ENCODE results near the gene IDH2. TPM values are rescaled to one million over a fixed set of nuclear protein-coding genes. Genes with fewer than 3 reads are reported as not detected.

Gene IDH2
- total RNA-seq, 1 experiment from 2014 or later = 53.3 TPM

DNA sequence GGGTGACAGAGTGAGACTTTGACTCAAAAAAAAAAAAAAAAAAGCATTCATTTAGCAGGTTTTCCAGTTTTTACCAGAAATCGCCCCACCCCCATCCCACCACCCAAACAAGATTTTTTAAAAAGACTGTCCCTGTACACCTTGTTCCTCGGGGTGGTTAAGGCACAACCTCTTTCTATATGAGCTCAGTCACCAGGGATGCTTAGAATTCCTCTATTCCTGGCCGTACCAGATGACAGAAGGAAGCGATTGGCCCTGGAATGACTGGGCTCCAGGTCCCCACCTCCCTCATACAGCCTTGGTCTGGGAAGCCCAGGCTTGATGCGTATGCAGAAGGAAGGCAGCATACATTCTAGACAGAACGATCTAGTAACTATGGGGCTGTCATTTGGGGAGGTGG, 25.6 kb downstream of the IDH2 start:
- CTCF ChIA-PET = interaction anchor here (0.7 to 3.2 kb wide), 8 partner anchors 10 to 1862 kb away, joined by 3 to 25 read pairs (median 4); partner anchors contain the start of gene ARPIN
- TF ChIP-seq FOXP1 (CRISPR knock-in tag; IDR thresholded peaks at IDR 0.05; ENCODE audit: borderline replicate concordance) = no peak
- TF ChIP-seq ZNF396 (CRISPR knock-in tag; IDR thresholded peaks at IDR 0.05; ENCODE audit: borderline replicate concordance) = no peak
- TF ChIP-seq, protein P1, sequence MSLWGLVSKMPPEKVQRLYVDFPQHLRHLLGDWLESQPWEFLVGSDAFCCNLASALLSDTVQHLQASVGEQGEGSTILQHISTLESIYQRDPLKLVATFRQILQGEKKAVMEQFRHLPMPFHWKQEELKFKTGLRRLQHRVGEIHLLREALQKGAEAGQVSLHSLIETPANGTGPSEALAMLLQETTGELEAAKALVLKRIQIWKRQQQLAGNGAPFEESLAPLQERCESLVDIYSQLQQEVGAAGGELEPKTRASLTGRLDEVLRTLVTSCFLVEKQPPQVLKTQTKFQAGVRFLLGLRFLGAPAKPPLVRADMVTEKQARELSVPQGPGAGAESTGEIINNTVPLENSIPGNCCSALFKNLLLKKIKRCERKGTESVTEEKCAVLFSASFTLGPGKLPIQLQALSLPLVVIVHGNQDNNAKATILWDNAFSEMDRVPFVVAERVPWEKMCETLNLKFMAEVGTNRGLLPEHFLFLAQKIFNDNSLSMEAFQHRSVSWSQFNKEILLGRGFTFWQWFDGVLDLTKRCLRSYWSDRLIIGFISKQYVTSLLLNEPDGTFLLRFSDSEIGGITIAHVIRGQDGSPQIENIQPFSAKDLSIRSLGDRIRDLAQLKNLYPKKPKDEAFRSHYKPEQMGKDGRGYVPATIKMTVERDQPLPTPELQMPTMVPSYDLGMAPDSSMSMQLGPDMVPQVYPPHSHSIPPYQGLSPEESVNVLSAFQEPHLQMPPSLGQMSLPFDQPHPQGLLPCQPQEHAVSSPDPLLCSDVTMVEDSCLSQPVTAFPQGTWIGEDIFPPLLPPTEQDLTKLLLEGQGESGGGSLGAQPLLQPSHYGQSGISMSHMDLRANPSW (CRISPR knock-in tag; conservative IDR thresholded peaks at IDR 0.05; ENCODE audit: low read depth) = no peak
- no peak for TF ChIP-seq RORB (CRISPR knock-in tag; IDR thresholded peaks at IDR 0.05)
- peaks cover 16% of the 10 kb centered on the region for H3K36me3 Mint-ChIP-seq
- H3K9me3 Mint-ChIP-seq = no peaks in the 10 kb centered on the region
- DNase-seq (ENCODE audit: low spot score) (no peak), ATAC-seq (no peak)
- no peak overlapping the region for H3K4me3 Mint-ChIP-seq
- peak overlapping the region; percentile 63; the same call in 1 of the 2 replicates for H3K27ac Mint-ChIP-seq
- H3K4me1 Mint-ChIP-seq = peaks cover 14% of the 10 kb centered on the region
- no peaks in the 10 kb centered on the region for H3K27me3 Mint-ChIP-seq (ENCODE audit: low read depth)
- POLR2A ChIA-PET = no interaction called here

DNA sequence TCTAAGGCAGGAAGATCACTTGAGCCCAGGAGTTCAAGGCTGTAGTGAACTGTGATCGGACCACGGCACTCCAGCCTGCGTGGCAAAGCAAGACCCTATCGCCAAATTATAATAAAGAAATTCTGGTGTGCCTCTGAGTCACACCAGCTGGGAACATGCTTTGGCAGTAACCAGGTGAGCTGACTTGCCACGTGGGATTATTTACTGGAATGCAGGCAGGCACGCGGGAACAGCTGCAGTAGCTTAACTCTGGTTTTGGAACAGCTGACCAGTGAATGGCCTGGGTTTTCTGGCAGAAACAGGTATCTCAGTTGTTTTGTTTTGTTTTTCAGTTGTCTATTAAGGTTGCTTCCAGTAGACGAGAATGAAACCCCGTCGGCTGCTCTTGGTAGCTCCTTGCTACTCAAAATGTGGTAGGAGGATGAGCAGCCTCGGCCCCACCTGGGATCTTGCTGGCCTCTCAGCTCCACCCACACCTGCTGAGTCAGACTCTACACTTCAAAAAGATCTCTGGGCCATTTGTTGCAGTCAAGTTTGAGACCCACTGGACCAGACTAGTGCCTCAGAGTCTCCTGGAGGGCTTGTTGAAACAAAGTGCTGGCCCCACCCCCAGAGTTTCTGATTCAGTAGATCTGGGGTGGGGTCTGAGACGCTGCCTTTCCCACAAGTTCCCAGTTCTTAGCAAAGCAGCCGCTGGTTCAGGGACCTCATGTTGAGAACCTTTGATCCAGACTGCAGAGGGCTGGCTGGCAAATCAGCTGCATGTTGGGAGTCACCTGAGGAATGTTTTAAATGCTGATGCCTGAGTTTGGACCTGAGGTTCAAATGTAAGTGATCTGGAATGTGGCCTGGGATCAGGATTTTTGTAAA, 26.6 kb downstream of the IDH2 start:
- no peaks in the 10 kb centered on the region for H3K9me3 Mint-ChIP-seq
- ATAC-seq (peak; percentile 61), DNase-seq (ENCODE audit: low spot score) (peak; percentile 46)
- no peak for TF ChIP-seq ZNF138 (CRISPR knock-in tag; conservative IDR thresholded peaks at IDR 0.05)
- TF ChIP-seq FOXP1 (CRISPR knock-in tag; IDR thresholded peaks at IDR 0.05; ENCODE audit: borderline replicate concordance) = no peak
- TF ChIP-seq, protein P2, sequence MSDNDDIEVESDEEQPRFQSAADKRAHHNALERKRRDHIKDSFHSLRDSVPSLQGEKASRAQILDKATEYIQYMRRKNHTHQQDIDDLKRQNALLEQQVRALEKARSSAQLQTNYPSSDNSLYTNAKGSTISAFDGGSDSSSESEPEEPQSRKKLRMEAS (CRISPR knock-in tag; IDR thresholded peaks at IDR 0.05) = no peak
- TF ChIP-seq, protein P3, sequence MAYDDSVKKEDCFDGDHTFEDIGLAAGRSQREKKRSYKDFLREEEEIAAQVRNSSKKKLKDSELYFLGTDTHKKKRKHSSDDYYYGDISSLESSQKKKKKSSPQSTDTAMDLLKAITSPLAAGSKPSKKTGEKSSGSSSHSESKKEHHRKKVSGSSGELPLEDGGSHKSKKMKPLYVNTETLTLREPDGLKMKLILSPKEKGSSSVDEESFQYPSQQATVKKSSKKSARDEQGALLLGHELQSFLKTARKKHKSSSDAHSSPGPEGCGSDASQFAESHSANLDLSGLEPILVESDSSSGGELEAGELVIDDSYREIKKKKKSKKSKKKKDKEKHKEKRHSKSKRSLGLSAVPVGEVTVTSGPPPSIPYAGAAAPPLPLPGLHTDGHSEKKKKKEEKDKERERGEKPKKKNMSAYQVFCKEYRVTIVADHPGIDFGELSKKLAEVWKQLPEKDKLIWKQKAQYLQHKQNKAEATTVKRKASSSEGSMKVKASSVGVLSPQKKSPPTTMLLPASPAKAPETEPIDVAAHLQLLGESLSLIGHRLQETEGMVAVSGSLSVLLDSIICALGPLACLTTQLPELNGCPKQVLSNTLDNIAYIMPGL (CRISPR knock-in tag; IDR thresholded peaks at IDR 0.05) = no peak
- TF ChIP-seq FOXK1 (CRISPR knock-in tag; IDR thresholded peaks at IDR 0.05) = no peak
- TF ChIP-seq NFYB (CRISPR knock-in tag; conservative IDR thresholded peaks at IDR 0.05; ENCODE audit: low read depth) = no peak
- TF ChIP-seq ZNF263 (CRISPR knock-in tag; IDR thresholded peaks at IDR 0.05; ENCODE audit: low read depth) = no peak
- no peak for TF ChIP-seq NFATC4 (CRISPR knock-in tag; IDR thresholded peaks at IDR 0.05)
- TF ChIP-seq, protein P4, sequence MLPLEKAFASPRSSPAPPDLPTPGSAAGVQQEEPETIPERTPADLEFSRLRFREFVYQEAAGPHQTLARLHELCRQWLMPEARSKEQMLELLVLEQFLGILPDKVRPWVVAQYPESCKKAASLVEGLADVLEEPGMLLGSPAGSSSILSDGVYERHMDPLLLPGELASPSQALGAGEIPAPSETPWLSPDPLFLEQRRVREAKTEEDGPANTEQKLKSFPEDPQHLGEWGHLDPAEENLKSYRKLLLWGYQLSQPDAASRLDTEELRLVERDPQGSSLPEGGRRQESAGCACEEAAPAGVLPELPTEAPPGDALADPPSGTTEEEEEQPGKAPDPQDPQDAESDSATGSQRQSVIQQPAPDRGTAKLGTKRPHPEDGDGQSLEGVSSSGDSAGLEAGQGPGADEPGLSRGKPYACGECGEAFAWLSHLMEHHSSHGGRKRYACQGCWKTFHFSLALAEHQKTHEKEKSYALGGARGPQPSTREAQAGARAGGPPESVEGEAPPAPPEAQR (CRISPR knock-in tag; IDR thresholded peaks at IDR 0.05) = no peak
- TF ChIP-seq, protein P5, sequence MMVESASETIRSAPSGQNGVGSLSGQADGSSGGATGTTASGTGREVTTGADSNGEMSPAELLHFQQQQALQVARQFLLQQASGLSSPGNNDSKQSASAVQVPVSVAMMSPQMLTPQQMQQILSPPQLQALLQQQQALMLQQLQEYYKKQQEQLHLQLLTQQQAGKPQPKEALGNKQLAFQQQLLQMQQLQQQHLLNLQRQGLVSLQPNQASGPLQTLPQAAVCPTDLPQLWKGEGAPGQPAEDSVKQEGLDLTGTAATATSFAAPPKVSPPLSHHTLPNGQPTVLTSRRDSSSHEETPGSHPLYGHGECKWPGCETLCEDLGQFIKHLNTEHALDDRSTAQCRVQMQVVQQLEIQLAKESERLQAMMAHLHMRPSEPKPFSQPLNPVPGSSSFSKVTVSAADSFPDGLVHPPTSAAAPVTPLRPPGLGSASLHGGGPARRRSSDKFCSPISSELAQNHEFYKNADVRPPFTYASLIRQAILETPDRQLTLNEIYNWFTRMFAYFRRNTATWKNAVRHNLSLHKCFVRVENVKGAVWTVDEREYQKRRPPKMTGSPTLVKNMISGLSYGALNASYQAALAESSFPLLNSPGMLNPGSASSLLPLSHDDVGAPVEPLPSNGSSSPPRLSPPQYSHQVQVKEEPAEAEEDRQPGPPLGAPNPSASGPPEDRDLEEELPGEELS (CRISPR knock-in tag; IDR thresholded peaks at IDR 0.05) = no peak
- TF ChIP-seq ATF1 (CRISPR knock-in tag; IDR thresholded peaks at IDR 0.05) = no peak
- TF ChIP-seq SMAD3 (CRISPR knock-in tag; IDR thresholded peaks at IDR 0.05; ENCODE audit: borderline replicate concordance) = no peak
- no peak for TF ChIP-seq GTF2I (CRISPR knock-in tag; conservative IDR thresholded peaks at IDR 0.05)
- peak overlapping the region; percentile 5; the same call in 1 of the 2 replicates for H3K4me3 Mint-ChIP-seq
- H3K27me3 Mint-ChIP-seq (ENCODE audit: low read depth) = no peaks in the 10 kb centered on the region
- ChIA-PET CTCF (interaction anchor here (0.7 to 3.2 kb wide), 17 partner anchors 11 to 315 kb away, joined by 3 to 25 read pairs (median 4); partner anchors contain the start of gene AP3S2), POLR2A (interaction anchor here (0.5 to 1.1 kb wide), 5 partner anchors 13 to 91 kb away, joined by 3 to 5 read pairs (median 3); no protein-coding TSS in a partner anchor)
- H3K27ac Mint-ChIP-seq = peak overlapping the region; percentile 97
- peaks cover 16% of the 10 kb centered on the region for H3K36me3 Mint-ChIP-seq
- H3K4me1 Mint-ChIP-seq = peaks cover 14% of the 10 kb centered on the region
